Endothelial cell of umbilical vein (primary cell): ENCODE results near the gene GSPT1. TPM values are rescaled to one million over a fixed set of nuclear protein-coding genes. Genes with fewer than 3 reads are reported as not detected.

Source experiments
- BruUV-seq: library from RNA; stranded (reverse); fragments of 400-500 nt; replicated peaks from 2 replicates; lab custom pipeline; 2021; lab: Mats Ljungman, UMichigan
- CTCF ChIA-PET: fragments of 300-600, 350-600 bp; sonication (Branson Sonifier 250); formaldehyde crosslinking; loops from one replicate; lab custom pipeline; 2021; ENCODE audit warnings: antibody characterized with exemption, inconsistent platforms; lab: Charles Lee
- POLR2A ChIA-PET: fragments of 300-600, 350-600 bp; sonication (Branson Sonifier 250); formaldehyde crosslinking; loops from one replicate; lab custom pipeline; 2021; ENCODE audit warnings: antibody characterized with exemption, inconsistent platforms; lab: Charles Lee
- DNase-seq: peaks from one replicate; pipeline ENCODE4 v3.0.0-alpha.2; 2011; ENCODE audit warnings: low read depth, low spot score
- FAIRE-seq: peaks from 2 replicates; lab custom pipeline; 2011; peaks lifted over from hg19 to GRCh38; lab: Jason Lieb, UNC
- H2AFZ ChIP-seq: 2 replicates; pipeline ENCODE4 v1.6.0; 2012; ENCODE audit warnings: low read depth, low read length, control low read depth, inconsistent platforms
- H3K27ac ChIP-seq: 2 replicates; pipeline ENCODE4 v1.5.1; 2011; ENCODE audit warnings: low read depth, mild to moderate bottlenecking, control low read depth, low read length, moderate library complexity; ENCODE audit not compliant: insufficient read depth
- H3K27me3 ChIP-seq, 2 experiments: 2 replicates each; pipeline versions ENCODE4 v1.6.0 to v1.6.1; 2011; ENCODE audit warnings: low read length in 2 of 2, mixed read lengths in 1 of 2; ENCODE audit not compliant: control insufficient read depth in 2 of 2, insufficient read depth in 2 of 2
- H3K36me3 ChIP-seq, 2 experiments: 2 replicates in 1 of 2; 3 replicates in 1 of 2; pipeline ENCODE4 v1.5.1; 2011; ENCODE audit warnings: low read length in 2 of 2, mild to moderate bottlenecking in 1 of 2, moderate library complexity in 1 of 2; ENCODE audit not compliant: control insufficient read depth in 2 of 2, insufficient read depth in 2 of 2; ENCODE audit errors: extremely low read depth in 1 of 2
- H3K4me1 ChIP-seq: 3 replicates; pipeline ENCODE4 v1.5.1; 2011; ENCODE audit warnings: mild to moderate bottlenecking, low read length; ENCODE audit not compliant: control insufficient read depth, insufficient read depth; ENCODE audit errors: extremely low read depth
- H3K4me2 ChIP-seq: 2 replicates; pipeline ENCODE4 v1.6.1; 2011; ENCODE audit warnings: low read length, control low read depth, mixed read lengths; ENCODE audit not compliant: insufficient read depth
- H3K4me3 ChIP-seq, 3 experiments: fragments of 200-600 bp in 1 of 3; sonication (generic), shearing (Covaris generic) in 1 of 3; replicated peaks in 1 of 3; 2 replicates each; pipeline ENCODE4 v1.5.1; 2011 to 2016; ENCODE audit warnings: control low read depth in 3 of 3, low read length in 3 of 3, mild to moderate bottlenecking in 2 of 3, inconsistent platforms in 1 of 3, low read depth in 1 of 3, moderate library complexity in 1 of 3; ENCODE audit not compliant: insufficient read depth in 1 of 3
- H3K79me2 ChIP-seq: 2 replicates; pipeline ENCODE4 v1.6.0; 2012; ENCODE audit warnings: low read length, inconsistent platforms; ENCODE audit not compliant: control insufficient read depth, insufficient read depth
- H3K9ac ChIP-seq: replicated peaks from 2 replicates; pipeline ENCODE3; 2011; ENCODE audit warnings: low read length, control low read depth; ENCODE audit not compliant: insufficient read depth; ENCODE audit errors: extremely low read depth
- H3K9me1 ChIP-seq: replicated peaks from 3 replicates; pipeline ENCODE4 v1.6.0; 2011; ENCODE audit warnings: mild to moderate bottlenecking, low read length; ENCODE audit not compliant: control insufficient read depth, insufficient read depth; ENCODE audit errors: extremely low read depth
- H3K9me3 ChIP-seq: replicated peaks from 2 replicates; pipeline ENCODE4 v1.5.1; 2012; ENCODE audit warnings: low read length, inconsistent platforms; ENCODE audit not compliant: control insufficient read depth, insufficient read depth
- H4K20me1 ChIP-seq: replicated peaks from 2 replicates; pipeline ENCODE3; 2011; ENCODE audit warnings: mild to moderate bottlenecking, low read length; ENCODE audit not compliant: control insufficient read depth, insufficient read depth; ENCODE audit errors: extremely low read depth
- CTCF ChIP-seq, 2 donors: IDR thresholded peaks; 1 replicate in 1 of 2; 2 replicates in 1 of 2; pipeline ENCODE4 v1.5.1; 2011; ENCODE audit warnings: low read length in 2 of 2, mild to moderate bottlenecking in 2 of 2, moderate library complexity in 2 of 2, control low read depth in 1 of 2, inconsistent platforms in 1 of 2, low read depth in 1 of 2; ENCODE audit not compliant: insufficient read depth in 1 of 2; ENCODE audit errors: extremely low read depth in 1 of 2
- EZH2 ChIP-seq: IDR thresholded peaks from 2 replicates; pipeline ENCODE4 v1.6.1; 2012; ENCODE audit warnings: borderline replicate concordance, low read depth, mild to moderate bottlenecking, moderate library complexity, low read length, inconsistent platforms; ENCODE audit not compliant: severe bottlenecking
- FOS ChIP-seq: IDR thresholded peaks from 2 replicates; pipeline ENCODE4 v1.6.1; 2011; ENCODE audit warnings: mild to moderate bottlenecking, low read length, moderate library complexity, borderline replicate concordance; ENCODE audit not compliant: insufficient read depth
- GATA2 ChIP-seq: IDR thresholded peaks from 2 replicates; pipeline ENCODE4 v1.7.0; 2011; ENCODE audit warnings: low read depth, mild to moderate bottlenecking, moderate library complexity, mixed read lengths, low read length; ENCODE audit not compliant: insufficient read length, insufficient read depth
- JUN ChIP-seq: IDR thresholded peaks from 2 replicates; pipeline ENCODE4 v1.6.1; 2011; ENCODE audit warnings: borderline replicate concordance, low read depth; ENCODE audit not compliant: insufficient read length, insufficient read depth
- MAX ChIP-seq: IDR thresholded peaks from 2 replicates; pipeline ENCODE4 v1.6.1; 2011; ENCODE audit not compliant: insufficient read depth, insufficient read length
- MYC ChIP-seq: IDR thresholded peaks from one replicate; pipeline ENCODE4 v1.6.1; 2011; ENCODE audit warnings: mild to moderate bottlenecking, low read depth, low read length
- POLR2A ChIP-seq: IDR thresholded peaks from 2 replicates; pipeline ENCODE4 v1.6.1; 2012; ENCODE audit warnings: low read depth, mild to moderate bottlenecking, control low read depth, low read length
- POLR2AphosphoS5 ChIP-seq: IDR thresholded peaks from 2 replicates; pipeline ENCODE4 v1.6.1; 2012; ENCODE audit warnings: low read depth, mild to moderate bottlenecking, control low read depth, low read length, moderate library complexity; ENCODE audit not compliant: insufficient read depth
- dilution Hi-C: fragments of 300-500 bp; cut with MboI; formaldehyde crosslinking; loops from one replicate; pipeline ENCODE4 v1.15.0; 2019; ENCODE audit warnings: low sequenced_read_pairs; ENCODE audit not compliant: extremely low pct_ligation_motif_present
- intact Hi-C: fragments of 100-400 bp; cut with micrococcal nuclease; formaldehyde crosslinking; loops from one replicate; pipeline ENCODE4 v1.10.0; 2022
- polyA plus RNA-seq, 4 experiments: library from polyadenylated mRNA; depleted of rRNA in 3 of 4; stranded (reverse) in 3 of 4; unstranded in 1 of 4; fragments of >200 nt; gene quantifications; 2 replicates each; pipeline versions ENCODE4 v1.2.1 to v1.2.3, GENCODE V29; 2011 to 2012; ENCODE audit warnings: missing spikeins in 1 of 4
- total RNA-seq: library from RNA; stranded (reverse); gene quantifications from 2 replicates; pipeline ENCODE4 v1.2.3, GENCODE V29; 2021

The GSPT1 gene
- total and polyA plus RNA-seq, 2 donors (not counting 3 experiments of a cell fraction or from before 2014, with no cell fraction given) = 40.3 to 152 TPM

- Histone ChIP-seq H3K27ac (no peak overlapping the region), H3K4me3 (no peak overlapping the region), H3K4me1 (no peaks in the 10 kb centered on the region), H3K4me2 (no peak overlapping the region), H2AFZ (no peak overlapping the region), H3K9me1 (no peaks in the 10 kb centered on the region), H3K79me2 (no peaks in the 10 kb centered on the region), H3K9me3 (no peaks in the 10 kb centered on the region), H3K36me3 (no peaks in the 10 kb centered on the region), H3K27me3 (no peaks in the 10 kb centered on the region), H4K20me1 (no peaks in the 10 kb centered on the region), H3K9ac (no peak overlapping the region)
- TF ChIP-seq GATA2 (no peak), MAX (no peak), EZH2 (no peak), POLR2A (no peak), MYC (no peak)
- CTCF ChIA-PET = interaction anchor here (0.7 to 2.6 kb wide), 2 partner anchors 110 to 488 kb away, joined by 3 to 10 read pairs; no protein-coding TSS in a partner anchor
- dilution Hi-C loops = no loop called here
- intact Hi-C loops = no loop called here
- FAIRE-seq (no peak), DNase-seq (no peak)
- POLR2A ChIA-PET = no interaction called here
- BruUV-seq = no TSS peak
These were observed 42.0 kb upstream of the GSPT1 start for GRCh38 chr16:11957591-11958395.

- no peaks in the 10 kb centered on the region for H3K9me1 ChIP-seq
- dilution Hi-C loops = no loop called here
These were observed 40.8 kb upstream of the GSPT1 start for GRCh38 chr16:11956558-11956957.

More at GRCh38 chr16:11956558-11956957, 40.8 kb upstream of the GSPT1 start:
- H3K9ac ChIP-seq = no peak overlapping the region
- H2AFZ ChIP-seq = no peak overlapping the region
- ChIA-PET POLR2A (no interaction called here), CTCF (no interaction called here)
- no peak overlapping the region for H3K4me3 ChIP-seq
- FAIRE-seq (no peak), DNase-seq (no peak)
- H3K36me3 ChIP-seq = no peaks in the 10 kb centered on the region
- H3K79me2 ChIP-seq = no peaks in the 10 kb centered on the region
- no peak overlapping the region for H3K27ac ChIP-seq
- no peaks in the 10 kb centered on the region for H4K20me1 ChIP-seq
- no peak for TF ChIP-seq CTCF (IDR thresholded peaks at IDR 0.05; ENCODE audit: extremely low read depth in 1 of 2, insufficient read depth in 1 of 2, low read depth in 1 of 2, low read length in 2 of 2)
- TF ChIP-seq EZH2 = no peak
- no peak for TF ChIP-seq MAX
- no peak for TF ChIP-seq JUN
- no peak for TF ChIP-seq MYC
- TF ChIP-seq POLR2AphosphoS5 = no peak
- no peak for TF ChIP-seq POLR2A
- TF ChIP-seq FOS = no peak
- no peak for TF ChIP-seq GATA2
- no peak overlapping the region for H3K4me2 ChIP-seq
- no peaks in the 10 kb centered on the region for H3K4me1 ChIP-seq
- H3K27me3 ChIP-seq = no peaks in the 10 kb centered on the region
- no peaks in the 10 kb centered on the region for H3K9me3 ChIP-seq
- intact Hi-C loops = no loop called here
- BruUV-seq = no TSS peak
